Daoy (cell line): ENCODE measurements around the gene VEGFB. TPM values are rescaled to one million over a fixed set of nuclear protein-coding genes. Genes with fewer than 3 reads are reported as not detected.
"Not testable (repeated sequence)": the region's sequence is repeated elsewhere in the genome, so short reads cannot be mapped to it uniquely, and the experiment has no call there.

Source experiments
- DNase-seq: peaks from one replicate; pipeline ENCODE4 v3.0.0-alpha.2; 2015; ENCODE audit warnings: low read depth
- total RNA-seq: library from RNA; depleted of rRNA; stranded (reverse); fragments of >200 nt; shearing (Covaris generic); gene quantifications from 2 replicates; pipeline ENCODE4 v1.2.3, GENCODE V29; 2014

Gene VEGFB
- total RNA-seq, 1 experiment from 2014 or later, result 8.9 TPM

DNA sequence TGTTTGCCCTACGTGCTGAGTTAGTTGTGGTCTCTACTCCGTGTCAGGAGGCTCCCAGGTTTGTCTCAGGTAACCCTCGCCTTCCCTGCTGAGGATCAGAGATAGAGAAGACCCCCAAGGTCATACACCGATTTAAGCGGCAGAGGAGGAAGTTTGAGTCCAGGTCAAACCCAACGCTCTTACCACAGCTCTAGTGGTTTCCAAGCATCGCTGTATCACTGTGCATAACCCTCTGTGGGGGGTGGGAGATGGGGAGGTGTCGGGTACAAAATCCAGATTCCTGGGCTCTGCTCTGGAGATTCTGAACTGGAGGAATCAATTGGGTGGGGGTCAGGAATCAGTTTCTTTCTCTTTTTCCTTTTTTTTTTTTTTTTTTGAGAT lies 3.4 kb upstream of the VEGFB start:
- DNase-seq, result no peak

DNA sequence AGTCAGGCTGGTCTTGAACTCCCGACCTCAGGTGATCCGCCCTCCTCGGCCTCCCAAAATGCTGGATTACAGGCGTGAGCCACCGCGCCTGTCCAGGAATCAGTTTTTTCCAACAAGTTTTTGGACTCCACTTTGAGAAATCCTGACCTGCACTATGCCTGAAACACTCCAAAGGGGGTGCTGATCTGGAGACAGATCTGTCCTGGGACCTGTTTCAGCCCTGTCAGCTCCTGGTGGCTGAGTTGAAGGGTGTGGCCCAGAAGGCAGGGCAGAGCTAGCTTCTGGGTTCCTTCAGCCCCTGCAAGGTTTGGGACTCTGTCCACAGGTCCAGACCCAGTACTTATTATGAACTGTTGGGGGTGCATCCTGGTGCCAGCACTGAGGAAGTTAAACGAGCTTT lies 2.8 kb upstream of the VEGFB start:
- no peak for DNase-seq

DNA sequence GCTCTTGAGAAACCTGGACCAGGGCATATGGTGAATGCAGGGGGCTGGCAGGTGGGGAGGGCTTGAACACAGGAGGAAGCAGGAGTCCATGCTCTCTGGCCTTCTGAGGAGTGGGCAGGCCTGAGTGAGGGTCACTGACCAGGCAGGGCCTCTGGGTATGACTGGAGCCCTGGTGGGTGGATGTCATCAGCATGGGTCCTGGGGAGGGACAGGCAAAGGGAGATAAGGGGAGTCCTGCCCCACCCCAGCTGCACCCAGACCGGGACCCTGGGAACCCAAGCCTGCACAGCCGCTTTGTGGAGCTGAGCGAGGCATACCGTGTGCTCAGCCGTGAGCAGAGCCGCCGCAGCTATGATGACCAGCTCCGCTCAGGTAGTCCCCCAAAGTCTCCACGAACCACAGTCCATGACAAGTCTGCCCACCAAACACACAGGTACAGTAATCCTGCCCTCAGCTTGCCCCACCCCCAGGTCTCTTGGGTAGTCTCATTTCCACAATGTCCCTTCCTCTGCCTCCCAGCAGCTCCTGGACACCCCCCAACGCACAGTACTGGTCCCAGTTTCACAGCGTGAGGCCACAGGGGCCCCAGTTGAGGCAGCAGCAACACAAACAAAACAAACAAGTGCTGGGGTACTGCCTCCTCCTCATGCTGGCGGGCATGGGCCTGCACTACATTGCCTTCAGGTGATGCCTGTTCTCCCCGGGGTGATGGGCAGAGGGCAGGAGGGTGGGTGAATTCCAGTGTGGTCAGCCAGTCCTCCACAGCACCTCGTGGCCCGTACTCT lies 2.0 kb upstream of the VEGFB start:
- no peak for DNase-seq

DNA sequence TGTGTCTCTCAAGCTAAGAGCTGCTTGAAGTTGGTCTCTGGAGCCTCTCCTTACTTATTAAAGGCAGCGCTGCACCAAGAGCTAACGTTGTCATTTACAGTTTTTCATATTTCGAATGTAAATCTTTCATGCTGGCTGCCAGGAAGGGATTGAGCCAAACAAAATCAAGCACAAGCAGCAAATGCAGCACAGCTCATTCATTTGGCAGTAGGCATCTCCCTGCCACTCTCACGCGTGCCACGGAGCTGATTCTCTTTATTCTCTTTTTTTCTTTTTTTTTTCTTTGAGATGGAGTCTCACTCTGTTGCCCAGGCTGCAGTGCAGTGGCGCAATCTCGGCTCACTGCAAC lies 1.4 kb upstream of the VEGFB start:
- no peak for DNase-seq

DNA sequence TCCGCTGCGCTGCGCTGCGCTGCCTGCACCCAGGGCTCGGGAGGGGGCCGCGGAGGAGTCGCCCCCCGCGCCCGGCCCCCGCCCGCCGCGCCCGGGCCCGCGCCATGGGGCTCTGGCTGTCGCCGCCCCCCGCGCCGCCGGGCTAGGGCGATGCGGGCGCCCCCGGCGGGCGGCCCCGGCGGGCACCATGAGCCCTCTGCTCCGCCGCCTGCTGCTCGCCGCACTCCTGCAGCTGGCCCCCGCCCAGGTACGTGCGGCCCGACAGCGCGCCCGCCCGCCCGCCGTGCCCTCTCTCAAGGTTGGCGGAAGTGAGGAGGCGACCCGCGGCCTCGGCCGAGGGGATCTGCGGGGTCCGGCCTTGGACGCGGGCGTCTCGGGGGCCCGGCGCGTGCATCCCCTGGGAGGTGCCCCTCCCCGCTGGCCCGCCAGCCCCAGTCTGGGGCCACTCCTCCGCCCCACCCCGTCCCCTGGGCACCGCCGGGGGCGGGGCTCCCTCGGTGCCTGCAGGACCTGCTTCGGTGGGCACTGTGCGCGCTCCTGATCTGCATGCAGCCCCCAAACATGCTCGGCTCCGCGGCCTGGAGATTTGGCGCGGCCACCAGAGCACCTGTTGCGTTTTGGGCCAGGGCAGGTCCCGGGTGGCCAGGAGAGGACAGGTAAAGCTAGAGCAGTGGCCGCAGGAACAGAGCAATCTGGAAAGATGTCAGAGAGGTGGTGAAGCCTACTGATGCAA lies 429 bp downstream of the VEGFB start:
- DNase-seq, result peak; percentile 54

DNA sequence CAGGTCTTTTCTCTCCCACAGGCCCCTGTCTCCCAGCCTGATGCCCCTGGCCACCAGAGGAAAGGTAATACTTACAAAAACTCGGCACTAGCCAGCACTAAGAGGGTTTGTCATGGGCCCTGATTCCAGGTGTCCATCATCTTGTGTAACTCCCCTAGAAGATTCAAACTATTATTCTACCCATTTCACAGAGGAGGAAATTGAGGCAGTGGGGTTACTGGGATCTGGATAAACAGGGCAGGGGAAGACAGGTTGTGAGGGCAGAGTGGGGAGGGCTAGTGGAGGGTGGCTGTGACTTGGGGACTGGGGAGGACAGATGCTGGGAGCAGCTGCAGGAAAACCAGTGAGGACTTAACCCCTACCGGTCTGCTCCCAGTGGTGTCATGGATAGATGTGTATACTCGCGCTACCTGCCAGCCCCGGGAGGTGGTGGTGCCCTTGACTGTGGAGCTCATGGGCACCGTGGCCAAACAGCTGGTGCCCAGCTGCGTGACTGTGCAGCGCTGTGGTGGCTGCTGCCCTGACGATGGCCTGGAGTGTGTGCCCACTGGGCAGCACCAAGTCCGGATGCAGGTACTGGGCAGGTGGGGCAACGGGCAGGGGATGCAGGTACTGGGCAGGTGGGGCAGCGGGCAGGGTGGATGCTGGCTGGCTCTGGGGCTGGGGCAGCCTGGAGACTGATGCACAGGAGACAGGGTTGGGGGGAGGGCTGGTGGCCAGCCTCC lies 1.2 kb downstream of the VEGFB start:
- no peak for DNase-seq

DNA sequence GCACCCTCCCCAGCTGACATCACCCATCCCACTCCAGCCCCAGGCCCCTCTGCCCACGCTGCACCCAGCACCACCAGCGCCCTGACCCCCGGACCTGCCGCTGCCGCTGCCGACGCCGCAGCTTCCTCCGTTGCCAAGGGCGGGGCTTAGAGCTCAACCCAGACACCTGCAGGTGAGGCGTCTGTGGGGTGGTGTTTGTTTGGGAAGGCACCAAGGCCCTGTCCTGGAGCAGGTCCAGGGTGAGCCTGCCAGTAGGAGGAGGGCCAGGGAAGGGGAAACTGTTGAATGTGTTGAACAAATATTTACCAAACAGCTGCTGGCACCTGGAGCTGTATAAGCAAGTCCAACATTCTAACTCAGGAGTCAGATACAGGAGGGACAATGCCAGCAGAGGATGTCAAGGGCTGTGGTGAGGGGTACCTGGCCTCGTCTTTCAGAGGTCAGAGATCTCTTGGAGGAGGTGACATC lies 3.1 kb downstream of the VEGFB start:
- no peak for DNase-seq

DNA sequence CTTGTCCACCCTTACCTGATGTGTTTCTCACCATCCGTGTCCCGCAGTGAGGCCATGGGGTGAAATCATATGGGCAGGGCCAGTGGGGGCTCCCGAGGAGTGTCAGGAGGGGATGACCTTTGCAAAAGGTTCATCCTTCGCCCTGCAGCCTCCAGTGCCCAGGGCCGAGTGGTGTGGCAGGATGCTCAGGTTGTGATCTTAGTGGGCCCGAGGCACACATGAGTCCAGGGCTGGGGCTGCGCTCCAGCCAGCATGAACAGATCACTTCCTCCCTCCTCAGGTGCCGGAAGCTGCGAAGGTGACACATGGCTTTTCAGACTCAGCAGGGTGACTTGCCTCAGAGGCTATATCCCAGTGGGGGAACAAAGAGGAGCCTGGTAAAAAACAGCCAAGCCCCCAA lies 3.7 kb downstream of the VEGFB start:
- DNase-seq, result no peak

DNA sequence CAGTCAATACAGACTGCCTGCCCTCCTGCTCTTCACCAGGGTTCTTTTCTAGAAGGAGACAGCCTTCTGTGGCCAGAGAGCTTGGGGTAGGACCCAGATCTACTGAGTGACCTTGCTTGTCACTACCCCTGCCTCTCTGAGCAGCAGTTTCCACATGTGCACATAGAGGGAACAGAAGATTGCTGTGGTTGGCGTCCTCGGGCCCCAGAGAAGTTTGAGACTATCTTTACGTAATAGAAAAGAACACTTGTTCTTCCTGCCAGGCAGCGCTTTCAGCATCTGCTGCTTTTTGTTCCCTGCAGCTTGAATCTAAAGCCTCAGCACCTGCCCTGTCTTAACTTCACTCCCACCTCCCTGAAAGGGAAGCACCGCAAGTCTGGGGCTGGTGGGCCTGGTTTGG lies 4.6 kb downstream of the VEGFB start:
- DNase-seq, result no peak

DNA sequence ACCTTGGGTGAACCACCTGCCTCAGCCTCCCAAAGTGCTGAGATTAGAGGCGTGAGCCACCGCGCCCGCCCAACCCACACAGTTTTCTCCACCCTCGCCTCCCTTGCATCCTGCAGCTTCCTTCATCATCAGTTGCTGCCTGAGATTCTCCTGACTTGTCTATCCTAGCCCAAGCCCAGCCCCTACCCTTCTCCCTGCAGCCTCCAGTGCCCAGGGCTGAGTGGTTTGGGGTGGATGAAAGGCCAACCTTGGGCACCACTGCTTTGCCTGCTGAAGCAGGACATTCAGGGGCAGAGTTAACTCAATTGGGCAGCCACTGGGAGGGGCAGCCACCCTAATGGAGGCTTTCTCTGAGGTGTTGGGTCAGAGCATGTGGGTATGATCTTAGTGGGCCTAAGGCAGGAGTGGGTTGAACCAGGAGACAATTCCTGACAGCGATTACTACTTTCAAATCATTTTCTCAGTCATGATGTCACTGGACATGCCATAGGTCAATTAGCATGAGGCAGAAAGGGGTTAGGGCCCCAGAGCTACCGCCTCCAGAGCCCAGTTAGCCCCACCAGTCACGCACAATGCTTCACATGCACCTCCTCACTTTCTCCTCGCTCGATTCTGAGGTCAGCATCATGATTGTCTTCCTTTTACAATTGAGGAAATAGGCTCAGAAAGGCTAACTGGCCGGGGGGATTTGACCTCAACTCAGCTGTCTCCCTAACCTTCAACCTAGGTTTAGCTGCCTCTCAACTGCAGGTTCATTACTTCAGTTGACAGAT lies 5.5 kb downstream of the VEGFB start:
- DNase-seq, result no peak

DNA sequence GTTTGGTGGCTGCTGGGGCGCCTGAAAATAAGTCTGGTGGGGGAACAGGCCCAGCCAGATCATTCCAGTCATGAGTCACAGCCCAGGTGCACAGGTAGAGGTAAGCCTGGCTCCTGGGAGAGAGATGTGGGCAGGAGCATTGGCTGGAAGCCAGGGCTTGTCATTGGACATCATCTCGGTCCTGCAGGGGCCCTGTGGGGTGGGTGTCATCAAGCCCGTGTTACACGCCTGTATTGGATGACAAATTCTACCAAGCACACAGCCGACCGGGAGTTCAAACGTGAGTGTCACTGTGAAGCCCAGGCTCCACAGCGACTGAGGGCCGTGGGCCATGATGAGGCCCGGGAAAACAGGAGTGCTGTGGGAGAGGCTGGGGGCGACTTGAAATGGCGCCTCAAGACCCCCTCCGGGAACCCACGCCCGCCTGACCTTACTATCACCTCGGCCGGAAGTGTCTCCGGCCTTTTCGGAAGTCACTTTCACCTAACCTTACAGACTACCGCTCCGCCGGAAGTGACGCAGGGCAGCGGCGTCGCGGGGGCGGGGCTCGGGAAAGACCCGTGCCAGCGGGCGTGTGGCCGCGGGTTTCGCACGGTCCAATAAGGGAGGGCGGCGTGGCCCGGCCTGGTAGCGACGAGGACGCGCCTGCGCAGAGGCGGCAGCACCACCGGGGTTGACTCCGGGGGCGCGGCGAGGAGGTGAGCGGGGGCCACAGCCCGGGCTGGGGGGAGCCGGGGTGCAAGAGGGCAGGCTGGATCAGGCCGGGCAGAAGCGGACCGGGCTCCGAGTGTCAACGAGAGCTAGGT lies 6.3 kb downstream of the VEGFB start, which contains the start of gene FKBP2:
Gene FKBP2, plus strand, starts transcription at position 661 of the 806 bp plus-strand sequence. CDS start 1,293 bp downstream, outside the sequence.
- peak; percentile 98 for DNase-seq

DNA sequence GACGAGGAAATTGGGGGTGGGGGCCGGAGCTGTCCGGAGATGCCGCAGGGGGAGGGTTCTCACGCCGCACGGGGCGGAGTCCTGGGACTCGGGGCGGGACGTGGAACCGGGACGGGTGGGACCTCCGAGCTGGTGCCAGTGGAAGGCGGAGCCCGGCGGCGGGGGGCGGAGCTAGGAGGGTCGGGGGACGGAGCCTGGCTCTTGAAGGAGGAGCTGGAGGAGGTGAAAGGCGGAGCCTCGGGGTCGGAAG lies 6.8 kb downstream of the VEGFB start:
- DNase-seq, result peak; percentile 99

DNA sequence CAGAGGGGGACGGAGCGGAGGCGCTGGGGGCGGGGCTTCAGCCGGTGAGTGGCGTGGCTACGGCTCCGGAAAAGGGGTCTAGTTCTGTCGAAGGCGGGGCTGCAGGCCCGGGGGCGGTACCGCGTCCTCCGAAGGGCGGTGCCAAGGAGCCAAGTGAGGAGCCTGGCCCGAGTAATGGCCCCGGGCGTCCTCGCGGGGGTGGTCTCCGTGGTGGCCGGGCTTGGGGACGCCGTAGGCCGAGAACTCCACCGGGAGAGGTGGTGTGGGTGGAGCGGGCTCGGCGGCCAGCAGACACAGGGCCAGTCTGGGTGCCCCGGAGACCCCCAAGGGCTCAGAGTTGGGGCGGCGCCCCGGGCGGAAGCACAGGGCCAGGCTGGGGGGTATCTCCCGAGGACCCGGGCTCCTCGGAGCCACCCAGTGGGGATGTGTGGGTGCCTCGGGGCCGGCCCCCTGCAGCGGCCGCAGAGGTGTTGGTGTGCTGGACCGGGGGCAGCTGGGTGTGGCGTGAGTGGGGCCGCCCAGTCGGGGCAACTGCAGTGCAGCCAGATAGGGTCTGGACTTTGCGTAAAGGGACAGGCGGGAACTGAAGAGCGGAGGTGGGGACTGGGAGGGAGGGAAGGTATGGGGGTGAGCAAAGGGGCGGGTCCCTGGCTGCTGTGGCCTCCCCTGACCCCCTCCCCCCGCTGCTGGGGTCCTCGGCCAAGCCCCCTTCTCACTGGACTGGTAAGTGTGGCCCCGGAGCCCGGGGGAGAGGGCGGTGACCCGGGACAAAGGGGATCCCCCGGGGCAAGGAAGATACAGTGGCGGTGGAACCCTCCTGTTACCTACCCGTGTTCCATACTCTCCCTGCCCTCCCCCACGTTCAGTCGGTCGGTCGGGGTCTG lies 7.3 kb downstream of the VEGFB start:
- DNase-seq, result peak; percentile 63

DNA sequence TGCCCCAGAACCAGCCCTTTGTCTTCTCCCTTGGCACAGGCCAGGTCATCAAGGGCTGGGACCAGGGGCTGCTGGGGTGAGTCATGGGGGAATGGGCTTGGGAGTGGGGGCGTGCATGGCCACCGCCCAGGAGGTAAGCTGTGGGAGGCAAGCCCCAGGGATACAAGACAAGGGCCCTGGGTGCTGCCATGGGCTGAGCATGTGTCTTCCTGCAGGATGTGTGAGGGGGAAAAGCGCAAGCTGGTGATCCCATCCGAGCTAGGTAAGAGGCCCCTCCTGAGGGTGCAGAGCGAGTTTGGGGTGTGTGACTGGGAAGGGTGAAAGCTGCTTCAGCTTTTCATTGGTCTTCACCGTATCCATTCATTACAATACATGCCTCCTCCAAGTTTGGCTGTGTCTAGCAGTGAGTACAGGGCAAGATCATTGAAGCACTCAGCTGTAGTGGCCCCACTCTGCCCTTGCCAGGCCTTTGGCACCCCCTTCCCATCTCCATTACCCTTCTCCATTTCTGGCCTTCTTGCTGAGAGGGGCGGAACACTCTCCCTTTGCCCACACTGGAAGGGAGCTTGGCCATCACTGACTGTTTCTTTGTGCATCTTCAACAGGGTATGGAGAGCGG lies 9.0 kb downstream of the VEGFB start:
- DNase-seq, result no peak

DNA sequence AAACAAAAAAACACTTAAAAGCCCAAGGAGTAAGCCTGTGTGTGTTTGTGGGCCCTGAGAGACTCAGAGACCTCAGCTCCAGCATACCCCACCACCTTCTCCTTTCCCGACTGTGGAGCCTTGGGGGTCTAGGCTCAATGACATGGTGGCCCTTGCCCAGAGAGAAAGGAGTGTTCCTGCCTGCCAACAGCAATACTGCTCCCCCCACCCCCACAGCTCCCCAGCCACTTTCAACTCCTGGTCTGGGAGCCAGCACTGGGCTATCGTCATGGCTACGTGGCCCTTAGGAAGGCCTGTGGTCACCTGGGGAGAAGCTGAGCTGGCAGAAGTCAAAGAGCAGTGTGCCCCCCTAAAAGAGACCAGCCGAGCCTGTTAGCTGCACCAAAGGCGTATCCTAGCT lies 9.7 kb downstream of the VEGFB start:
- DNase-seq, result no peak

DNA sequence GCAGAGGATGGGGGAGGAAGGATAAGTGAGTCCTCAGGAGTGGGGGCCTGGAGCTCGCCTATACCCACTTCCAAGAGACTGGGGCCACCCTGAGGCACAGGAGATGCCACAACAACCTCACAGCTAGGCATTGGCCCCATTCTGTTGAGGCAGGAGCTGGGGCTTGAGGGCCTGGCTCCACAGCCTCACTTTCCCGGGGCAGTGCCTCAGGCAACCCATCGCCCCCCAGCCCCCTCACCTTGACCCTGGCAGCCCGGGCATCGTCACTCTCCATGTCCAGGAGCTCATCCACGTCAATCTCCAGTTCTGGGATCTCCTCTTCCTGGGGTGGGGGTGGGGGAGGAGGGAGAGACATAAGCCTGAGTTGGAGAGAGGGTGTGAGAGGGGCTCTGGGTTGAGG lies 10.6 kb downstream of the VEGFB start:
- DNase-seq, result no peak

DNA sequence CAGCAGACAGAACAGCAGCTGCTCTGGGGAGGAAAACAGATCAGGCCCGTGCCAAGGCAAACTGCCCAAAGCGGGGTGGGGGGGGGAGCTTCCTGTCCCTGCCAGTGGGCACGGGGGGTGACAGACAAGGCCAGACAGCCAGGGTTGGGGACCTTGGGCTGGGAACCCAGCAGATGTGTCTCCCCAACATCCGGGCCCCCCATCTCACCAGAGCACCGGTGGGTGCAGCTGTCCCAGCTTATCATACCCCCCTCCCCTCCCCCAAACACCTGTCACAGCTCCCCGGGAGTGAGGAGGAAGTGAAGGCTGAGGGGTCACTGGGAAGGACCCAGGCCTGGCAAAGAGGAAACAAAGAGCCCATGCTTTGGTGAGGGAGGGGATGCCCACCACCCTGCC lies 11.0 kb downstream of the VEGFB start:
- no peak for DNase-seq

DNA sequence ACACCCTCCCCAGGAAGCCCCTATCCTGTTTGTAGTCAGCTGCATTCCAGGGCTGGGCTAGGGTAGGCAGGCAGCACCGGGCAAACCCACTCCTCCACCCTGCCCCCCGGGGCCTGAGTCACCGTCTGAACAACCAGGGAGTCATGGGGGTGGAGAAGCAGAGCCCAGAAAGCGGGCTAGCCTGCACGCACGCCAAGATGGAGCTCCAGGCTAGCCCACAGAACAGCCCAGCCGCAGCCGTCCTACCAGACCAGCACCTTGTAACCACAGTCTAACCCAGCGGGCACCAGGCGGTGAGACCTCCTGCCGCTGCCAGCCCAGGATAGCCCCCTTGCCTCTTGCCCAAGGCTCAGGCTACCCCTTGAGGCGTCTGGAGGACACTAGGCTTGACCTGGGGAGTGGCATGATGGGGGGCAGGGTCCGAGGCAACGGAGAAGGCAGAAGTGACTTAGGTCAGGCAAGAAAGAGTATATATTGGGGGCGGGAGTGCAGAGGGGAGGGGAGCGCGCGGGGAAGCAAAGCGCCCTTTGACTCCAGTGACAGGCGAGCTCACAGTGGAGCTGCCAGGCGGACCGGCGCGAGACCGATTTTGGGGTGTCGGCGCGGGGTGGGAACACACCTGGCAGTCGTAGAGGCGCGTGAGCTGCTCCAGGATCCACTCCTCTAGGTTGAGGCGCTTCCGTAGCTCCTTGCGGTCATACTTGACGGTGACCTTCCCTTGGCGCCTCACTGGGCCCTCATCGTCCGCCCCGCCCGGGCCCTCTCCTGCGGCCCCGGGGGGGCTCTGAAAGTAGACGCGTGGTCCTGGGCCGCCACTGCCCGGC lies 11.6 kb downstream of the VEGFB start:
- DNase-seq, result peak; percentile 97

DNA sequence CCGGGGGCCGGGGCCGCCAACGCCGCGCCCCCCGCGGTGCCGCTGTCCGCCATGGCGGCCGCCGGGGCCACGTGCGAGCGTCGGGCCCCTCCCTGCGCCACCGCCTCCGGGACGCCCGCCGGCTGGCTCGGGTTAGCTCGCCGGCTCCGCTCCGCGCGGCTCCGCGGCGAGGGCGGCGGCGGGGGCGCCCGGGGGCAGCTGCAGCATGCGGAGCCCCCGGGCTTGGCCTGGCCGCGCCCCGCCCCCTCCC lies 12.2 kb downstream of the VEGFB start:
- DNase-seq, result not testable (repeated sequence)
